Measurements from ENCODE around the gene ACMSD.

DNA sequence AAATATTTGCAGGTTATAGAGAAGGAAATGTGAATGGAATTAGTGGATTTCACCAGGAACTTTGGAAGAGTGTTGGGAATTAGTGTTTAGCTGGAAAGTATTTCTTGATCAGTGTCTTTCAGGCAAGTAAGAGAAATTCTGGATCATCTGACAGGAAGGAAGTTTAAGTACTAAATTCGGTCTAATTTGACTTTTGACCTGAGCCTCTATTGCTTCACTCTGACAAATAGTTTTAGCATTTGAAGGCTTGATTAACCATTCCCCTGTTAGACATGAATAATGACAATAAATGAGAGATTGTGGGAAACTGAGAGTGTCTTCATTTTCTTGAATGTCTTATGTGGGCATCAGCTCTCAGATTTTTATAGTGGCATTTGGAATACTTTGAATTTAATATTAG is 96.2 kb downstream of the ACMSD start:
- TF ChIP-seq, protein P1, sequence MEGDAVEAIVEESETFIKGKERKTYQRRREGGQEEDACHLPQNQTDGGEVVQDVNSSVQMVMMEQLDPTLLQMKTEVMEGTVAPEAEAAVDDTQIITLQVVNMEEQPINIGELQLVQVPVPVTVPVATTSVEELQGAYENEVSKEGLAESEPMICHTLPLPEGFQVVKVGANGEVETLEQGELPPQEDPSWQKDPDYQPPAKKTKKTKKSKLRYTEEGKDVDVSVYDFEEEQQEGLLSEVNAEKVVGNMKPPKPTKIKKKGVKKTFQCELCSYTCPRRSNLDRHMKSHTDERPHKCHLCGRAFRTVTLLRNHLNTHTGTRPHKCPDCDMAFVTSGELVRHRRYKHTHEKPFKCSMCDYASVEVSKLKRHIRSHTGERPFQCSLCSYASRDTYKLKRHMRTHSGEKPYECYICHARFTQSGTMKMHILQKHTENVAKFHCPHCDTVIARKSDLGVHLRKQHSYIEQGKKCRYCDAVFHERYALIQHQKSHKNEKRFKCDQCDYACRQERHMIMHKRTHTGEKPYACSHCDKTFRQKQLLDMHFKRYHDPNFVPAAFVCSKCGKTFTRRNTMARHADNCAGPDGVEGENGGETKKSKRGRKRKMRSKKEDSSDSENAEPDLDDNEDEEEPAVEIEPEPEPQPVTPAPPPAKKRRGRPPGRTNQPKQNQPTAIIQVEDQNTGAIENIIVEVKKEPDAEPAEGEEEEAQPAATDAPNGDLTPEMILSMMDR (IDR thresholded peaks at IDR 0.05): no peak
- no peak for TF ChIP-seq POLR2A (IDR thresholded peaks at IDR 0.05)

All from prostate gland (tissue), 2 donors.